NOMO-1 treated with dmso at 0.1 percent for 144 hours (cell line): ENCODE results near the gene BRMS1L.
"Not testable (repeated sequence)": the region's sequence is repeated elsewhere in the genome, so short reads cannot be mapped to it uniquely, and the experiment has no call there.

ENCODE experiments used
- DNase-seq: peaks from one replicate; lab custom pipeline; 2025; ENCODE audit not compliant: unreplicated experiment; lab: John Stamatoyannopoulos, UW

BRMS1L gene

DNA sequence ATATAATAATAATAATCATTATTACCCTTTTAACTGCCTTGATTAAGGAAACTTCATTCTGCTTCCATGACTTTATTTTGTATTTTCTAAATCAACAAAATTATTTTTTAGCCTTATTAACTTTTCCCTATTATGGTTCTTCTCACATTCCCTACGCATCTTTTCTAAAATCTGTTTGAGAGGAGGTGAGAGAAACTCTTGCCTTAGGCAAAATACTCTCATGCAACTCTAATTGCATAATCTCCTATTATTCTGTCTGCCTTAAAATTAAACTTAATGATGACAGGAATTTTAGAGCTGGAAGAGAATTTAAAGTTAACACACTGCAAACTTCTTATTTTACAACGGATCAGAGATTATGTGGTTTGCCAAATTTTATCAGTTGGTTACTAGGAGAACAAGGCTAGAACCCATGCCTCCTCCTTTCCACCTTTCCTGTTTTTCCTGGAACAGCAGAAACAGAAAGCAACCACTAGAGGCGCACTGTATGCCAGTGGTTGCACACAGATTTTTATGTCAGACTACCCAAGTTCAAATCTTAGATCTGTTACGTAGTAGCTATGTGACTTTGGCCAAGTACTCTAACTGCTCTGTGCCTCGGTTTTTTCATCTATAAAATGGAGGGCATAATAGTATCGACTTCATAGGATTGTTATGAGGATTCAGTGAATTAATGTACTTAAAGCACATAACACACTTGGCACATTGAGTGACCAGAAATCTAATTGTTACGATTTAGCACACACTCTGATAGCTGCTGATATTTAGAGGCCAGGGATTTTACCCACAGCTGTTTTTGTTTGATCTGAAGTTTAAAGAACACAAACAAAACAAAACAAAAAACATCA lies 4.3 kb upstream of the BRMS1L start:
- DNase-seq = peak; percentile 26

DNA sequence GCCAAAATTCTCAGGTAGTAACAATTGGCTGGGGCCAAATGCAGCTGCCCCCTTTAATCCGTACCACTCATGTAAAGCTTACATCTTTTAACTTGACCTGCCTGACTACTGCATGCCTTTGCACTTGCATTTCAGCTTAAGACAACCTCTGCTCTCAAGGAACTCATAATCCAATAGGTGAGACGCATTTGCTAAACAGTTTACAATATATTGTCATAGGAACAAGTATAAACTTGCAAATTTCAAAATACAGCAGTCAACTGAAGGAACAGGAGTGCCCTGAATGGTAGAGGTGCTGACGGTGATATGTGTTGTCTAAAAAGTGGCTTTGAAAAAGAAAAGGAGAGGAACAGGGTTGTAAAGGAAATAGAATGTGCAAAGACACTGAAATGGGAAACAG lies 3.6 kb upstream of the BRMS1L start:
- no peak for DNase-seq

DNA sequence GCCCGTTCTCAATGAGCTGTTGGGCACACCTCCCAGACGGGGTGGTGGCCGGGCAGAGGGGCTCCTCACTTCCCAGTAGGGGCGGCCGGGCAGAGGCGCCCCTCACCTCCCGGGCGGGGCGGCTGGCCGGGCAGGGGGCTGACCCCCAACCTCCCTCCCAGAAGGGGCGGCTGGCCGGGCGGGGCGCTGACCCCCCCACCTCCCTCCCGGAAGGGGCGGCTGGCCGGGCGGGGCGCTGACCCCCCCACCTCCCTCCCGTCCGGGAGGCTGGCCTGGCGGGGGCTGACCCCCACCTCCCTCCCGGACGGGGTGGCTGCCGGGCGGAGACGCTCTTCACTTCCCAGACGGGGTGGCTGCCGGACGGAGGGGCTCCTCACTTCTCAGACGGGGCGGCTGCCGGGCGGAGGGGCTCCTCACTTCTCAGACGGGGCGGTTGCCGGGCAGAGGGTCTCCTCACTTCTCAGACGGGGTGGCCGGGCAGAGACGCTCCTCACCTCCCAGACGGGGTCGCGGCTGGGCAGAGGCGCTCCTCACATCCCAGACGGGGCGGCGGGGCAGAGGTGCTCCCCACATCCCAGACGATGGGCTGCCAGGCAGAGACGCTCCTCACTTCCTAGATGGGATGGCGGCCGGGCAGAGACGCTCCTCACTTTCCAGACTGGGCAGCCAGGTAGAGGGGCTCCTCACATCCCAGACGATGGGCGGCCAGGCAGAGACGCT lies 1.5 kb upstream of the BRMS1L start:
- not testable (repeated sequence) for DNase-seq

DNA sequence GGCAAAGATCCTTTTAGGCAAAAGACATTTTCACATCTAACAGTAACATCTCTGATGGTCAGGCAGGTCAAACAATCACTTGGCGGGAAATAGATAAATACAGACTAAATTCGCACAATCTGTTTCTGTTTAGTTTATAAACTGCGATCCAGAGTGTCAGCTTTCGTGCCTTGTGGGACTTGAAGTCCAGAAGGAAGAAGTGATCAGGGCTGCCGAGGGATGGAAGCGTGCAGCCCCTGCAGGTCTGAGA lies 245 bp upstream of the BRMS1L start:
- DNase-seq = no peak

DNA sequence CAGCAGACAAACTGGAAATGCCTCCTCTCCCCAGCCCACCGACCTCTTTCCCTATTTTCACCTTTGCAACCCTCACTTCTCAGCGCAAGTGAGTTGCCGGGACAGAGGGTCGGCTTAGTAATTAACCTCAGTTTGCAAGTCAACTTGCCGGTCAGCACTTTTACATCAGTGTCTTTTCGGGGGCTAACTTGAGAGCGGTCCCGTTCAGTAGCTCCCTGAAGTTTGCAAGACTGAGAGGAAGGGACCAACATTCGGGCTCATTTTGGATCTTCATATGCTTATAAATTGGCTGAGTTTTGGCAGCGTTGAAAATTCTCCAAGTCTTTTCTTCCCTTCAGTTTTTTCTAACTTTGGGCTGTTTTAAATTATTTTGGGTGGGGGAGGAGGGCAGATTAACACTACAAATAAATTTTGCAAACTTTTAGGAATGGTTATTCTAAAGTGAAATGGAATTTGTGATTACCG lies 846 bp downstream of the BRMS1L start:
- no peak for DNase-seq

DNA sequence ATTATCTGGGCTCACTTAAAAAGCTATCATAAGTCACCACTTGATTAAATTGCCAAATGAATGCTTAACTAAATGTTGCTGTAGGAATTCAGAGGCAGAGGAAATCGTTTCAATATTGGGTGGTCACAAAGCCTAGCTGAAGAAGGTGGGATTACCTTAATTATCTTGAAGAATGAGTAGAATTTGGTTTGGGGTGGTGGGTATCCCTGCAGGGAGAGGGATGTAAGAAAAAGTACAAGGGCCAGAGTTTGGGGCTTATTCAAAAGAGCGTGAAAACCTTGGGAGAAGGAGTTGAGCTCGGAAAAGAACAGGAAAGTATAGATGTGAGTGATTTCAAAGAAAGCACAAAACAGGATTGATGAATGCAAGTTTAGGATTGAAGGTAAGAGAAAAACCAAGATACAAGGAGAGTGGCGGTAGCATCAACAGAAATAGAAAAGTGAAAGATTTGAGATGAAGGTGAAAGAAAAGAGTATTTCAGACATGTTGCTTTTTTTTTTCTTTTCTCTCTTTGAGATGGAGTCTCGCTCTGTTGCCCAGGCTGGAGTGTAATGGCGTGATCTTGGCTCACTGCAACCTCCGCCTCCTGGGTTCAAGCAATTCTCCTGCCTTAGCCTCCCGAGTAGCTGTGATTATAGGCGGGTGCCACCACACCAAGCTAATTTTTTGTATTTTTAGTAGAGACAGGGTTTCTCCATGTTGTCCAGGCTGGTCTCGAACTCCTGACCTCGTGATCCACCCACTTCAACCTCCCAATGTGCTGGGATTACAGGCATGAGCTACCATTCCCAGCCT lies 1.7 kb downstream of the BRMS1L start:
- DNase-seq = no peak

DNA sequence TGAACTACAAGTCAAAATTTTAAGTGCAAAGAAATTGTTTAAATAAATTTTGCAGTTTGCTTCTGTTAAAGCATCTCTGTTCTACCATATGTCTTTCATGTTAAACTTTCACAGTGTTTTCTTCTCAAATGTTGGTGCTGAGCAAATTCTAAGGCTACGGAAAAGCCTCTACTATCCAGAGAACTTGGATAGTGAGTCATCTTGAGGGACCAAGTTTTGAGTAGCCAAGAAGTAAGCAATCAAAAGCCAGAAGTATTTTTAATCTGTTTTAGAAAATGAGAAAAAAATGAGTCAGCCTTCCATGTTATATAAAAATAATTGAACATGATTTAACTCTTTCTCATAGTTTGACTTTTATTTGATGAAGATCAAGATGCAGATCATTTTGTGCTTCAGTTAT lies 3.3 kb downstream of the BRMS1L start:
- no peak for DNase-seq

DNA sequence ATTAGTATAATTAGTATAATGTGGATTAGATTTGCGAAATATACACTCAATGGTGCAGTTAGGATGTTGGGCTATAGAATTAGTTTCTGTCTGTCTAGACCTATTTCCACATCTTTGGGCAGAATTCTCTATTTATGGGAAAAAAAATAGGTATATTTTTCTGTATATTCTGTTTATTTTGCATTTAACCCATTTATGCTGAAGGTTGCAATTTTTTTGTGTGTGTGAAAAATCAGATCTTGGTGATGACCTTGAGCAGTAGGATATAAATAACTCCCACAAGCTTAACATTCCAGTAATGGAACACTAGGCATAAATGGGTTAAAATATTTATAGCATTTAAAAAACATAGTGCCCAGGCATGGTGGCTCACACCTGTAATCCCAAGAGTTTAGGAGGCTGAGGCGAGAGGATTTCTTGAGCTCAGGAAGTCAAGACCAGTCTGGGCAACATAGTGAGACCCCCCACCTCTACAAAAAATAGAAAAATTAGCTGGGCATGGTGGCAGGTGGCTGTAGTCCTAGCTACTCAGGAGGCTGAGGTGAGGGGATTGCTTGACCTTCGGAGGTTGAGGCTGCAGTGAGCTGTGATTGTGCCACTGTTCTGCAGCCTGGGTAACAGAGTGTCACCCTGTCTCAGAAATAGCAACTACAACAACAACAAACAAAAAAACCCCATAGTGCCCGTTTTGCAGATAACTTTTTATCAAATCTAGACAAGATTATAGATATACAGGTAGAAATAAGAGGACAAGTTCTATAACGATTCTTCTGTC lies 9.3 kb downstream of the BRMS1L start:
- DNase-seq = no peak

DNA sequence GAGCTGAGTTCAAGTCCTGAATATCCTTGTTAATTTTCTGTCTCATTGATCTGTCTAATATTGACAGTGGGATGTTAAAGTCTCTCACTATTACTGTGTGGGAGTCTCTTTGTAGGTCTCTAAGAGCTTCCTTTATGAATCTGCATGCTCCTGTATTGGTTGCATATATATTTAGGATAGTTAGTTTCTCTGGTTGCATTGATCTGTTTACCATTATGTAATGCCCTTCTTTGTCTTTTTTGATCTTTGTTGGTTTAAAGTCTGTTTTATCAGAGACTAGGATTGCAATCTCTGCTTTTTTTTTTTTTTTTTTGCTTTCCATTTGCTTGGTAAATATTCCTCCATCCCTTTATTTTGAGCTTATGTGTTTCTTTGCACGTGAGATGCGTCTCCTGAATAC lies 15.6 kb downstream of the BRMS1L start:
- not testable (repeated sequence) for DNase-seq

DNA sequence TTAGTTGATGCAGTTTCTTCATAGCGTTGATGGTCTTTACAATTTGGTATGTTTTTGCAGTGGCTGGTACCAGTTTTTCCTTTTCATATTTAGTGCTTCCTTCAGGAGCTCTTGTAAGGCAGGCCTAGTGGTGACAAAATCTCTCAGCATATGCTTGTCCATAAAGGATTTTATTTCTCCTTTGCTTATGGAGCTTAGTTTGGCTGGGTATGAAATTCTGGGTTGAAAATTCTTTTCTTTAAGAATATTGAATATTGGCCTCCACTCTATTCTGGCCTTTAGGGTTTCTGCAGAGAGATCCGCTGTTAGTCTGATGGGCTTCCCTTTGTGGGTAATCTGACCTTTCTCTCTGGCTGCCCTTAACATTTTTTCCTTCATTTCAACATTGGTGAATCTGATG lies 16.1 kb downstream of the BRMS1L start:
- not testable (repeated sequence) for DNase-seq

DNA sequence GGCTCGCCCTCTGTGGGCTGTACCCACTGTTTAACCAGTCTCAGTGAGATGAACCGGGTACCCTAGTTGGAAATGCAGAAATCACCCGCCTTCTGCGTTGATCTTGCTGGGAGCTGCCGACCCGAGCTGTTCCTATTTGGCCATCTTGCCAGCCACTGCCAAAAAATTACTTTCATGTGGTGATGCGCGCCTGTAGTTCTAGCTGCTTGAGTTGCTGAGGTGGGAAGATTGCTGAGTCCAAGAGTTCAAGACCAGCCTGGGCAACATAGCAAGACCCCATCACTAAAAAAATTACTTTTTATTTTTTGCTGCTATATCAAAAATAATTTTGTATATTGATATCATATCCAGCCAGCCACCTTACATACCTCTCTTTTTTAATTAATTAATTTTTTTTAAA lies 18.4 kb downstream of the BRMS1L start:
- no peak for DNase-seq

DNA sequence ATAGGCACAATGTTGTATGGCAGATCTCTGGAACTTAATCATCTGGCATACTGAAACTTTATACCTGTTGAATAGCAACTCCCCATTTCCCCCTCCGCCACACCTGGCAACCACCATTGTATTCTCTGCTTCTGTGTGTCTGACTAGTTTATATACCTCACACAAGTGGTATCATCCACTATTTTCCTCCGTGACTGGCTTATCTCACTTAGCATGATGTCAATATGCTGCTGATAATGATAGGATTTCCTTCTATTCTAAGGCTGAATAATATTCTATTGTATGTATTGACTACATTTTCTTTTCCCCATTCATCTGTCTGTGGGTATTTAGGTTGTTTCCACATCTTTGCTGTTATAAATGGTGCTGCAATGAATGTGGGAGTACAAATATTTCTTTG lies 21.5 kb downstream of the BRMS1L start:
- no peak for DNase-seq

DNA sequence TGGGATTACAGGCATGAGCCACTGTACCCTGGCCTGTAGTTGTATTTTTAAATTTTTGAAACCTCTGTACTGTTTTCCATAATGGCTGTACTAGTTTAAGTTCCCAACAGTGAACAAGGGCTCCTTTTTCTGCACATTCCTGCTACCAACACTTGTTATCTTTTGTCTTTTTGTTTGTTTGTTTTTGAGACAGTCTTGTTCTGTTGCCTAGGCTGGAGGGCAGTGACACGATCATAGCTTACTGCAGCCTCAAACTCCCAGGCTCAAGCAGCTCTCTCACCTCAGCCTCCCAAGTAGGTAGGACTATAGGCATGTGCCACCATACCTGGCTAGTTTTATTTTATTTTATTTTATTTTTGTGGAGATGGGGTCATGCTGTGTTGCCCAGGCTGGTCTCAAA lies 23.0 kb downstream of the BRMS1L start:
- DNase-seq = no peak

DNA sequence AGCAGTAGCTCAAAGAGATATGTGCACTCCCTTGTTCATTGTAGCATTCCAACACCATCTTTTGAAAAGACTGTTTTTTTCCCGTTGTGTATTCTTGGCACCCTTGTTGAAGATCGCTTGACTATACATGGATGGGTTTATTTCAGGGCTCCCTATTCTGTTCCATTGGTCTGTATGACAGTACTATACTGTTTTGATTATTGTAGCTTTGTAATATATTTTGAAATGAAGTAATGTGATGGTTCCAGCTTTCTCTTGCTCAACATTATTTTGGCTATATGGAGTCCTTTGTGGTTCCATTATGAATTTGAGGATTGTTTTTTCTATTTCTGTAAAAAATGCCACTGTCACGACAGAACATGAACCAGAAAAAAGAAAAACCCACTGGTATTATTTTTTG lies 25.7 kb downstream of the BRMS1L start:
- no peak for DNase-seq

DNA sequence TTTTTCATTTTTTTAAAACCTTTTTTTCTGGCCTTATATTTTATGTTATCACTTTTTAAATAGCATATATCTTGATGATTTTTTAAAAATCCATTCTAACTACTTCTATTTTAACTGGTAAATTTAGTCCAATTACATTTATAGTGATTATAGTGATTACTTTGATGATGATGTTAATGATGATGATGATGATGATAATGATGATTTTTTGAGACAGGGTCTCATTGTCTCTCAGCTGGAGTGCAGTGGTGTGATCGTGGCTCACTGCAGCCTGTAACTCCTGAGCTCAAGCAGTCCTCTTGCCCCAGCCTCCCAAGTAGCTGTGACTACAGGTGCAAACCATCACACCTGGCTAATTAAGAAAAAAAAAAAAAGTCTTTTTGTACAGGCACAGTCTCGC lies 27.1 kb downstream of the BRMS1L start:
- no peak for DNase-seq

DNA sequence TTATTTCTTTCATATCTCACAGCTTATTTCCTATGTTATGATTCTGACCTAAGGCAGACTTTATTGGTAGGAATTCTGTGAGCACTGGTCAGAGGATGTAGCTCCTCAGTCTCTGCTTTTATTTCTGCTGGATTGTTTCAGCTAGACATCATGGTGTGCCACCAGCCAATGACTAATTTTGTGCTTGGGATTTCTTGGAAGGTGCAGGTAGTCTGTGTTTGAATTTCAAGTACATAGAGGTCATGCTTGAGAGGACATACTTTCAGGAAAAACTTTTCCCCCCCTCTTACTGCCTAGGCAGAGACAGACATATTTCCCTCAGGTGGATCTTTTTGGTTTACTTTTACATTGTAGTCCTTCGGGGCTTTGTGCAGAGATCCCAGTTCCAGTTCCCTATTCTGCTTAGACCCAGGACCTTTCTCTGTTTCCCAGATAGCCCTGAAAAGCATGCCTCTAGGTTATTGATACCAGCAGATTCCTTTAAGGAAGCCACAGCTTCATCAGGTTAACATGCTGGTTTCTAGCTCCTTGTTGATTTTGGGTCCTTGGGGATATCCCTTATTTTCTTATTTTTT lies 28.6 kb downstream of the BRMS1L start:
- no peak for DNase-seq

DNA sequence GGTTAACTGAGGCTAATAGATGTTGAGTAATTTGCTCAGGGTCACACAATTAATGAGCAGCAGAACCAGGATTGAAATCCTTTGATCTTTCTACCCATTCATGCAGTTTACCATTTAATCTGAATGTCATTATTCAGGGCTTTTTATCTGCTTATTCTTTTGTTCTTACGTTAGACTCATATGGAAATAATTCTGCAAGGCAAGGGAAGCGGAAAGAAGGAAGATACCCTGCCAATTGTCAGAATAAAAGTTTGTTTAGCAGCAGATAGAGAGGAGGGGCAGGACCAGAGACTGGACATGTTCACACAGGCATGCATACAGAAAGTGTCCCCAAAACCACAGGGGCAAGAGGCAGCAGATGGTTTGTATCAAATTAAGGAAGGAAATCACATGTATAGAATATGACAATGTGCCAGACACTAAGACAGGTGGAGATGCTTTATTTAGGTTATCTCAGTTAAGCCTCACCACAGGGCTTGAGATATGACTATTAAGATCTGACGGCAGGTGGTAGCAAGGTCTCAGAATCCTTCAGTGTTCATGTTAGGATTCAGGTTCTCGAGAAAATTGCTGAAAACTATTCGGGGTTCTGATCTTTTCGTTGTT lies 29.8 kb downstream of the BRMS1L start:
- no peak for DNase-seq

DNA sequence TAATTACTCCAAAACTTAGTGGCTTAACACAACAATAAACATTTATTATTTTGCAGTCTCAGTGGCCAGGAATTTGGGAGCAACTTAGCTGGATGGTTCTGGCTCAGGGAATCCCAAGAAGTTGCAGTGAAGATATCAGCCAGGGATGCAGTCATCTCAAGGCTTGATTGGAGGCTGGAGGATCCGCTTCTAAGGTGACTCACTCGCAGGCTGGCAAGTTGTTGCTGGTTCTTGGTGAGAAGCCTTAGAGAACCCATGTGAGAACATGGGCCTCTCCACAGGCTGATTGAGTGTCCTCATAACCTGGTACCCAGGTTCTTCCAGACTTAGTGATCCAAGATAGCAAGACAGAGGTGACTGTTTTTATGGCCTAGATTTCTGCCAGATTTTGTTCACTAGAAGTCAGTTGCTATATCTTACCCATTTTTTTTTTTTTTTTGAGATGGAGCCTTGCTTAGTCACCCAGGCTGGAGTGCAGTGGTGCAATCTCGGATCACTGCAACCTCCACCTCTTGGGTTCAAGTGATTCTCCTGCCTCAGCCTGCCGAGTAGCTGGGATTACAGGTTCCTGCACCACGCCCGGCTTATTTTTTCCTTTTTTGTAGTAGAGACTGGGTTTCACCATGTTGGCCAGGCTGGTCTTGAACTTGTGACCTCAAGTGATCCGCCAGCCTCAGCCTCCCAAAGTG lies 32.5 kb downstream of the BRMS1L start:
- no peak for DNase-seq

DNA sequence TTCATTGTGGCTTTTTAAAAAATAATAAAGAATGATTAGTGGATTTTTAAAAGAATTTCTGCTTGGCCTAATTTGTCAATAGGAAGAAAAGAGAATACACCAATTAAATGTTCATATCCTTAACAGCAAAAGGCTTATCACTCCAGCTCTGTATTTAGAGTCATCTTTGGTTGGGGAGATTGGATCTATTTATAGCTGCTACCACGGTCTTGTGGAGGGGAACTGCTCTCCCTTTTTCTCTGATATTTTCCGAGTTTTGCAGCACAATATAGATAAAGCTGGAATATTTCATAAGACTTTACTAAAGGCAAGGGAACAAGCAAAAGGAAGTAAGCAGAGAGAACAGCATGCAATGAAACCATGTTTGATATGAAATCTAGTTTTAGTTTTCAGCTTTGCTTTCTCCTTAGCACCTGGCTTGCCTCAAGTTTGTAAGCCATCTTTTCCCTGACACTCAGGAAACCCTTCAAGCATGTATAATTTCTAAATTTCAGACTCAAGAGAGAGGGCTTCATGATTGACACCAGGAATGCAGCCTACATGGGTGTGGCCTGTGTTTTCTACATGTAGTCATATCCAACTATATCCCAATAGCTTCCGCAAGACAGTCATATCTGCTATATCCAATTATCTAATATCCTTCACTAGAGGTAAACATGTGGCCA lies 35.2 kb downstream of the BRMS1L start:
- DNase-seq = no peak
